ENCODE measurements around the gene NCS1. TPM values are rescaled to one million over a fixed set of nuclear protein-coding genes. Genes with fewer than 3 reads are reported as not detected.
A peak's percentile ranks its signal among the peaks of the same experiment; 100 is the strongest.

NCS1 gene
- total RNA-seq, 1 experiment from 2014 or later: 49.5 TPM

- no peak for DNase-seq (ENCODE audit: low read depth)
Observed at GRCh38 chr9:130193531-130194377, 21.6 kb downstream of the NCS1 start.

- no peak for DNase-seq (ENCODE audit: low read depth)
Observed at GRCh38 chr9:130194378-130194932, 22.3 kb downstream of the NCS1 start.

DNA sequence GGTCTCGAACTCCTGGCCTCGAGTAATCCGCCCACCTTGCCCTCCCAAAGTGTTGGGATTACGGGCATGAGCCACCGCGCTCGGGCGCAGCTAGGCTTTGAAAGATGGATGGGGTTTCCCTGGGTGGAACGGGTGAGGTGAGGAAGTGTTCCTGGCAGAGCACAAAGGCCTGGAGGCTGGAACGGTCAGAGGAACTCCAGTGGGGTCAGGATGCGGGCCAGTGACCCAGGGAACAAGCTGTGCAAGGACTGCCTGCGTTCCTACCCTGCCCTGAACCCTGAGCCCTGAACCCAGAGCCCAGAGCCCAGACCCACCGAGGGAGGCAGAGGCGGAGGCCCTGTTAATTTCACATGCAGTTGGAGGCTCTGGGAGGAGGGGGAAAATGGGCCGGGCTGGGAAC, 23.4 kb downstream of the NCS1 start:
- DNase-seq (ENCODE audit: low read depth): no peak

- peak; percentile 56 for DNase-seq (ENCODE audit: low read depth)
Observed at GRCh38 chr9:130196643-130197042, 24.4 kb downstream of the NCS1 start.

DNA sequence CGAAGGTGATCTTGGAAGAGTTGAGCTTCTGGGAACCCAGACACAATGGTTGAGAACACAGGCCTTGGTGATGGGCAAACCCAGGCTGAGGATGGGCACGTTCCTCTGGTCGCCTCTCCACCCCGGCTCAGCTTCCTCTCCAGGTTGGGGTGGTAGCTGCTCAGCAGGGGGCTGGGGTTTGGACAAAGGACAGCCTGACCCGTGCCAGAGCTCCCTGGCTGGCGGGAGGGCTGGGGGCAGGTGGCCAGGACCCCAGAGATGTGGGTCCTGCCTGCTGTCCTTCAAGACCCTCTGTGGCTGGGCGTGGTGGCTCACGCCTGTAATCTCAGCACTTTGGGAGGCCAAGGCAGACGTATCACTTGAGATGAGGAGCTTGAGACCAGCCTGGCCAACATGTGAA, 25.2 kb downstream of the NCS1 start:
- DNase-seq (ENCODE audit: low read depth): no peak

DNA sequence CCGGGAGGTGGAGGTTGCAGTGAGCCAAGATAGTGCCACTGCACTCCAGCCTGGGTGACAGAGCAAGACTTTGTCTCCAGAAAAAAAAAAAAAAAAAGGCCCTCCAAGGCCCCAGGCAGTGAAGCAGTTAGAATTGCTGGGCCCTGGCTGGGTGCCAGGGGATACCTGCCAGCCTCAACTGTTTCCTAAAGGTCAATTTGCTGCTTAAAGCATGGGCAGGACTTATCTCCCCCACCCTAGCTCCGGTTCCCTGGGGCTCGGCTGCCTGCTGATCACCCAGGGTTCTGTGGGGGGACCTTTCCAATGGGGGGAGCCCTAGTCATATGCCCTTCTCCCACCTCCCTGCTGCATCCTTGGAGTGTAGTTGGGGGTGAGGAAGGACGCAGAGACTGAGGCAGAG, 25.7 kb downstream of the NCS1 start:
- DNase-seq (ENCODE audit: low read depth): no peak

GRCh38 chr9:130198501-130199179, 26.4 kb downstream of the NCS1 start:
- no peak for DNase-seq (ENCODE audit: low read depth)

DNA sequence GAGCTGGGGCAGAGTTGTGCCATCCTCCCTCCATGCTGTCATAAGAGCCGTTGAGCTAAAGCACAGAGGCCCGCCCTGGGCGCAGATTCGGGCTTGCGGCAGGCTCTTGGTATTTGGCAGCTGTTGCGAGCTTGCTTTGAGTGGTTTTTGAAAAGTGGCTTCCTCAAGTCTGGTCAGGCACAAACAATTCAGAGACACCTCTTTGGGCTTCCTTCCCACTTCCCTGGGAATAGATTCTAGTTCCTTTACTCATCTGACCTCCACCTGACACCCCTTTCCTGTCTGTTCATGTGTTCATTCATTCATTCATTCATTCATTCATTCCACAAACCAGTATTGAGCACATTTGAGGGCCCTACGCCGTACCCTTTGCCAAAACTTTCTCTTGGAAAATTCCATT, 27.4 kb downstream of the NCS1 start:
- peak; percentile 74 for DNase-seq (ENCODE audit: low read depth)

- DNase-seq (ENCODE audit: low read depth): no peak
Observed at GRCh38 chr9:130200038-130200849, 28.0 kb downstream of the NCS1 start.

GRCh38 chr9:130201399-130201873, 29.2 kb downstream of the NCS1 start:
- DNase-seq (ENCODE audit: low read depth): no peak

DNA sequence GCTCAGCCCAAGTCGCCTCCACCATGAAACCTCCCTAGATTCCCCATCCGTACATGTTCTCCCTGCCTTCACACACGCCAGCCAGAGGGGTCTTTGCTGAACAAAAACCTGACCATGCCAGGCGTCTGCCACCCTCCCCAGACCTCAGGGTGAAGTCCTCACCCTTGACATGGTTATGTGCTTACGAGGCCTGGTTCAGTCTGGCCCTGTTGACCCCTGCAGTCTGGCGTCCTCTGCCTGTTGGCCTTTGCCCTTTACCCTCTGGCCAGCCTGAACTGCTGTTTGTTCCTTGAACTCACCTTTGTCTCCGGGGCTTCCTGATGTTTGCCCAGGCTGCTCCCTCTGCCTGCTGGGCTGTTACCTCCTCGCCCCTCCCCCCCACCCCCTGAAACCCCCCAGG, 29.8 kb downstream of the NCS1 start:
- no peak for DNase-seq (ENCODE audit: low read depth)

DNA sequence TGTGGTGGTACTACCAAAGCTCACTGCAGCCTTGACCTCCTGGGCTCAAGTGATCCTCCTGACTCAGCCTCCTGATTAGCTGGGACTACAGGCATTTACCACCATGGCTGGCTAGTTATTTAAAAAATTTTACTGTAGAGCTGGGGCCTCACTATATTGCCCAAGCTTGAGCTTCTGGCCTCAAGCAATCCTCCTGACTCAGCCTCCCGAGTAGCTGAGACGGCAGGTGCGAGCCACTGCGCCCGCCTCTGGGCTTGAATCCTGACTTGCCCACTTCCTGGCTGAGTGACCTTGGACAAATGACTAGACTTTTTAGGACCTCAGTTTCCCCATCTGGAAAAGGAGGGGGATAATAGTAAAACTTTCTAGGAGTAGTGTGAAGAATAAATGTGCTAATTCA, 32.1 kb downstream of the NCS1 start:
- no peak for DNase-seq (ENCODE audit: low read depth)

DNA sequence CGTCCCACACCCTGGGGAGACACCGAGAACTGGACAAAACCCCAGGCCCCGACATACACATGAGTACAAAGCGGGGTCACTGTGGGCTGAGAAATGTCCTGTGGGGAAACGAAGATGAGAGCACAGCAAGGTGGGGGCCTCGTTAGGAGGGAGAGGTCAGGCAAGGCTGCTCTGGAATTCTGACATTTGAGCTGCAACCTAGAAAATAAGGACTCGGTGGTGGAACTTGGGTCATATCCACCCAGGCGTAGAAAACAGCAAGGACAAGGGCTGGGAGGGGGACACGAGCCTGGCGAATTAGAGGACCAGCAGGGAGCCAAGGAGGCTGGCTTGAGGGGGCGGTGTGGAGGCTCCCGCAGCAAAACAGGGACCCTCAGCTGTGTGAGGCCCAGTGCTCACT, 32.8 kb downstream of the NCS1 start:
- no peak for DNase-seq (ENCODE audit: low read depth)

GRCh38 chr9:130205912-130206311, 33.7 kb downstream of the NCS1 start:
- no peak for DNase-seq (ENCODE audit: low read depth)

DNA sequence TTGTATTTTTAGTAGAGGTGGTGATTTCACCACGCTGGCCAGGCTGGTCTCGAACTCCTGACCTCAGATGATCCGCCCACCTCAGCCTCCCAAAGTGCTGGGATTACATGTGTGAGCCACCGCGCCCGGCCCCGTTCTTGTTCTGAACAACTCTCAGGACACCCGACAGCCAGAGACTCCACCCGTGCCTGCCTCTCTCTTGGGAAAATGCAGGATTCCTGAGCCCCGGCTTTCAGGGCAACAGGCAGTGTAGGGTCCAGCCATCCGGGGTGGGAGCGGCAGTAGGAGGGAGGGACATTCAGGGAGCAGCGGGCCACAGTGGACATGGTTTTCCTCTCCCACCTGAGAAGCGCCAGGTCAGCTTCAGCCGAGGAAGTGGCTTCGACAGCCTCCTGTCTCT, 34.4 kb downstream of the NCS1 start:
- DNase-seq (ENCODE audit: low read depth): no peak

DNA sequence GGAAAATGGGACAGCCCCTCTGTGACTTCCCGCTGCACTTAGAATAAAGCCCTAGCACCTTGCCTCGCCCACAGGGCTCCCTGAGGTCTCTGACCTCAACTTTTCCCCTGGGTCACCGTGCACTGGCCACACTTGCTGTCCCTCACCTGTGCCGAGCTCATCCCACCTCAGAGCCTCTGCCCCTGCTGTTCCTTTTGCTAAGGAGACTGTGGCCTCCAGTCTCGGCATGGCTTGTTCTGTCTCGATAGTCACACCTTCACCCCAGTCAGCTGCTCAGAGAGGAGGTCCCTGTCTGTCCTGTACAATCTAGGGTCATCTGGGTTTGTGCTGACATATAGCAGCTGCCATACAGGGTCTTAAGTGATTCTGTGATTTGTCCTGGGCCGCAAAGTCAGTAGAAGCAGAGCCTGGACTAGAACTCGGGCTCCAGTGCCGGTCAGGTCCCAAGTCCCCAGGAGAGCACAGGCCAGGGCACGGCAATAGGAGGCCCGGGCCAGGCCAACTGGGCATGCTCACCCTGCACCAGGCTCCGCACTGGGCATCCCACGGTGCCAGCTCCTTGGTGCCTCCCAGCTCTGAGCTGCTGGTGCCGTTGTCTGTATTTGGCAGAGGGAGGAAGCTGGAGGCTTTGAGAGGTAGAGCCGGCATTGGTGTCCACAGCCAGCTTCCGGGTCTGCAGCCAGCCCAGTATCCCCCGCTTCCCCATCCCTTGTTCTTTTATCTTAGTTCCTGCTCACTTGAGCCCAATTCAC, 35.2 kb downstream of the NCS1 start:
- no peak for DNase-seq (ENCODE audit: low read depth)

DNA sequence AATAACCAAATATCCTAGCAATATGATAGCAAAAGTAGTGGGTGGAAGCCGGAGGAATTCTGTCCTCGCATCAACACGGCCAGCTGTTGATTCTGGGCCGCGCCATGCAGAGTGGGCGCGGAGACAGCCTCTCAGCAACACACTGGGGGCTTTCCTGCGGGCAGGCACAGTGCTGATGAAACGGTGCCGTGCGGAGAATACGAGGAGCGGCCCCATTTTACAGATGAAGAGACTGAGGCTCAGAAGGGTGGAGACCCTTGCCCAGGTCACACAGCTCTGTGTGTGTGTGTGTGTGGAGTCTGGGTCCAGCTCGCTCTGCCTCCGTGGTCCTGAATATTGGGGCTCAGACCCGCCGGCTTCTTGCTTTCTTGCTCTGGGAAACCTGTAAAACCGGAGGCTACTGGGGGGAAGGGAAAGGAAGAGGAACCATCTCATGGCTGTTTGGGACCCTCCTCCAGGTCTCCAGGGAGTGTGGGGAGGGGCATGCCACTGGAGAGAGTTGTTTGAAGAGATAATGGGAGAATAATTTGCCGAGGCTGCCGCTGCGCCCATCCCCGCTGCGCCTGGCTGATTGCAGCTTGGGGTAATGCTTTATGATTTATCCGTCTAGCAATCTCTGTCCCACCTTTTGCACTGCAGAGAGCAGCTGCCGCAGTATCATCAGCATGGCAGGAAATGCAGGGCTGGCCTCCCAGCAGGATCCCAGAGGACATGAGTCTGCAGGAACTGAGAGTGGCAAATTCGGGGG, 36.6 kb downstream of the NCS1 start:
- DNase-seq (ENCODE audit: low read depth): no peak

DNA sequence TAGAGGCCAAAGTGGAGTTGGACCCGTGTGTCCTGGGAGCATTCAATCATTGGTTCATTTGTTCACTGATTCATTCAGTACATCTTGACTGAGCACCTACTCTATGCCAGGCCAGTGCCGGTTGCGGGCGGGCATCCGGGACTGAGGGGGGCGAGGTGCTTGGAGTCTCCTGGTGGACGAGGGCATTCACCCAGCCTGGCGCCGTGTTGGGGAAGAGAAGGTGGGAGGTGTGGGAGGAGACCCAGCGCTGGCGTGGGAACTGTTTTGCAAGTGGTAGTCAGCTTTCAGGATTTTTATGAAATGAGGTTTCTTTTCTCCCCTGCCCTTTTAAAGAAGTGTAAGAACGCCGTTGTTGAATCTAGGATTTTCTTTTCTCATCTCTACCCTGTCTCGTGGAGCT, 37.2 kb downstream of the NCS1 start:
- DNase-seq (ENCODE audit: low read depth): no peak

- DNase-seq (ENCODE audit: low read depth): no peak
Observed at GRCh38 chr9:130211548-130212226, 39.5 kb downstream of the NCS1 start.

All from M059J (cell line).